Activated CD4-positive, CD25-positive, alpha-beta regulatory T cell treated with anti-CD3 and anti-CD28 coated beads, Interleukin-2, amount 50 U/mL, for 16 hours (primary cell): ENCODE data around the gene SH3PXD2A.
A peak's percentile ranks its signal among the peaks of the same experiment; 100 is the strongest.
"Not testable (repeated sequence)": the region's sequence is repeated elsewhere in the genome, so short reads cannot be mapped to it uniquely, and the experiment has no call there.

Experiments used
- DNase-seq: peaks from one replicate; pipeline ENCODE4 v3.0.0-alpha.2; 2020; ENCODE audit warnings: low read depth, low spot score

Gene SH3PXD2A

GRCh38 chr10:103747193-103747865 is 108.0 kb downstream of the SH3PXD2A start:
- no peak for DNase-seq

- DNase-seq = no peak
Measured at GRCh38 chr10:103746598-103746997, 108.8 kb downstream of the SH3PXD2A start.

- peak; percentile 57 for DNase-seq
Measured at GRCh38 chr10:103745341-103746247, 109.8 kb downstream of the SH3PXD2A start.

DNA sequence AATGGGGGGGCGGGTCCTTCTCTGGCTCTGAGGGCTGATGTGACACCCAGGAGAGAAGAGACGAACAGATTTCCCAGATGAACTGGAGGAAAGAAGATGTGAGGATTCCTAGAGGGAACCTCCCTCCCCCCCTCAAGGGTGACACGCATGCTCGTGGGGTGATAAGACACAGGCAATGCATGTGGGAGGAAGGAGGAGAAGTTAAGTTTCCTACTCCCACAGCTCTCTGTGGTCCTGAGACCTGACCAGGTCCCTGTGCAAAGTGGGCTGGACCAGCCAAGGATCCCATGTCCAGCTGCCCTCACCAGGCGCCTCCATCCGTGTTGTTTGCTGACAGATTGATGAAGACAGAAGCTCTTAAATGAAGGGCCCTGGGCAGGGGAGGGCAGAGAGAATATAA is 112.6 kb downstream of the SH3PXD2A start:
- DNase-seq = no peak

DNA sequence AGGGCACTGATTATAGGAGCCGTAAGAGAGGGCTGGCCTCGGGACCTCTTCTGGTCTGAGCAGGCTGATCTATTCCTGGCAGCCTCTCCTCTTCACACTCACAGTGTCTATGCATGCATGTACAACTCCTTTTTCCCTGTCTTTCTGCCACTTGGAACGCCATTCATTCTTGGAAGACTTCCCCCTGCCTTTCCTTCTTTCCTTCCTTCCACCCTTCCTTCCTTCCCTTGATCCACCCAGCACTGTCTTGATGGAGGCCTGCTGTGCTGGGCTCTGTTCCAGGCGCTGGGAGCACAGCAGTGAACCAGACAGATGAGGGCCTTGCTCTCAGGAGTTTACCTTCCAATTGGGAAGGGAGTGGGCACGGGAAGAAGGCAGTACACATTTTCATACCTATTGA is 114.8 kb downstream of the SH3PXD2A start:
- DNase-seq = no peak

GRCh38 chr10:103739039-103739764 is 116.2 kb downstream of the SH3PXD2A start:
- DNase-seq = no peak

- no peak for DNase-seq
Measured at GRCh38 chr10:103737735-103738367, 117.5 kb downstream of the SH3PXD2A start.

- no peak for DNase-seq
Measured at GRCh38 chr10:103736763-103737162, 118.6 kb downstream of the SH3PXD2A start.

GRCh38 chr10:103736044-103736443 is 119.3 kb downstream of the SH3PXD2A start:
- DNase-seq = no peak

- no peak for DNase-seq
Measured at GRCh38 chr10:103734731-103735130, 120.6 kb downstream of the SH3PXD2A start.

DNA sequence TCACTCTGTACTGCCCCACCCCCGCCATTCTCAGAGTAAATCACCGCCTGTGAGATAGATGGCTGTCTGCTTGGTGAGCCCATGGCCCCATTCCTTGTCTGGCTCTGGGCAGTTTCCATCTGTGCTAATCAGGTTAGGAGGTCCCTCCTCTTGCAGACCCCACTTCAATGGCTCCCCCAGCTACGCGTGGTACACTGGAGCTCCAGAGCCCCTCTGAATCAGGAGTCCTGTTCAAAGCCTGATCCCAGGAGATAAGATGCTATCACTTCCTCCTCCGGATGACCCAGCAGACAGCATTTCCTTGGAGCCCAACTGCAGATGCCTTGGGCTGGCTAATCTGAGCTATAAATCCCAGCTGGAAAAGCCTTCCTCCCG is 122.3 kb downstream of the SH3PXD2A start:
- DNase-seq = no peak

DNA sequence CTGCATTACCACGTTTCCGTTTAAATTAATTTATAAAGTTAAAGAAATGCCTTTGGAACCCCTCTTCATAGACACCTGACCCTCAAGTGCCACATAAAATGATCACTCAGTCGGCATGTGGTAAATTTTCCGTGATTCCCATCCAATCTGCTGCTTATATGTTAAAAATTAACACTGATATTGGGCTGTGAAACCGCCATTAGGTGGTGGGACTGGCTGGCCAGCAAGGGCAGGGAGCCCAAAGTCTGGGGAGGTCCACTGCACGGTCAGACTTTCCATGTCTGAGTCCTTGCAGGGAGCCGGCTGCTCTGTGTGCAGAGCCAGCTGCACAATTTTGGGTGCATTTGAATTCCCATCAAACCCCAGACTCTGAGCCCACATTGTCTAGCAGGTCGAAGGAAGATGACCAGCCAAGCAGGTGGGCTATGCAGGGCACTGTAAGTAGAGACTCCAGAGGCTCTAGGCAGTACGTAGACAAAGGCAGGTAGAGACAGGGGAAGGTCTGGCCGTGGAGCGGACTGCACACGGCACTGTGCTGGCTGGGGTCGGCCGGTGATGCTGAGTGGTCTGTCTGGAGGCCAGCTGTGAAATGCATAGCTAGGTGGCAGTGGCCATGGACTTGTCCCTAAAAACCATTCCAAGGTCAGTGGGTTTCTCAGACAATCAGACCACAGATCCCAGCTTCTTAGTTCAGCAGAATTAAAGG is 122.9 kb downstream of the SH3PXD2A start:
- no peak for DNase-seq

GRCh38 chr10:103731609-103732270 is 123.6 kb downstream of the SH3PXD2A start:
- no peak for DNase-seq

GRCh38 chr10:103731026-103731425 is 124.3 kb downstream of the SH3PXD2A start:
- not testable (repeated sequence) for DNase-seq

GRCh38 chr10:103729851-103730250 is 125.5 kb downstream of the SH3PXD2A start:
- DNase-seq = no peak

DNA sequence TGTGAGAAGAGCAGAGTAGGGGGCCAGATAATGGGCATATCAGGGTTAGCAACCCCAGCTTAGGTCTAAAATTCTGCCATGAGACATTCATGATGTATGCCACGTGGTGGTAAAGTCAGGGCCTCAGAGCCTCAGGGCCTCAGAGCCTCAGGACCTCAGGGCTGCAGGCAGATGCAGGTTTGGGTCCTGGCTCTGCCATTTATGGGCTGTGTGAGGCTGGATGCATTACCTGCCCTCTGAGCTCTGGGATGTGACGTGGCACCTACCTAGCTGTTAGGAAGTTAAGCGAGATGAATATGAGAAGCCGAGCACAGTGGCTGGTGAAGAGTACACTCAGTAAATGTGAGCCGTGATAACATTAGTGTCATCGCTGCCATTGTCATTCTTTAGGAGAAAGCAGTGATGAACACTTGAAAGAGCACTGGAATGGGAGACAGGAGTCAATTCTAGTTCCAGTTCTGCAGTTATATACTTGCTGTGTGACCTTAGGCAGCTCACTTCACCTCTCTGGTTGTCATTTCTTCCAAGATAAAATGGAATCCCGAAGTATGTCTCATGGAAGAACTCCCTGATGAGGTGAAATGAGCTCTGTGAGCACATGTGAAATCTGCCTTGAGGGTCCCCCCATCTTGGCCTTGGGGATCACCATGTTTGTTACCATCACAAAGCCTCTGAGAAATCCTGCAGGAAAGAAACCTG is 127.2 kb downstream of the SH3PXD2A start:
- no peak for DNase-seq

DNA sequence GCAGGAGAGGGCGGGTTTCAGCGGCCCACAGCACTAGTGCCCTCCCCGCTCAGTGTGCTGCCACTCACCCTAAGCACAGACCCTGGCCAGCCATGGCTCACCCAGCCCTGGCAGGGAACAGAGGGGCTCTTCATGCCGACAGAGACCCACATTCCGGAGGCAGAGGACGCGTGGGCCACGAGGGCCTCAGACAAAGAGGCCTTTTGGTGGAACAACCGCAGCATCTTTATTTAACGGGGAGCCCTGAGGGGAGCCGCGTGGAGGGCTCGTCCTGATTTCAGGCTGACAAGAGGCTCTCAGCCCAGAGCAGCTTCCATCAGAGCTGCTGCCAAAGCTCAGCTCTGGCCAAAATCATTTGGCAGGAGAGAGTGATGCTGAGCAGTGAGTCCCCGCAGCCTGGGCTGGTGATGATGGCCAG is 127.8 kb downstream of the SH3PXD2A start:
- no peak for DNase-seq

GRCh38 chr10:103726637-103727036 is 128.7 kb downstream of the SH3PXD2A start:
- DNase-seq = no peak

DNA sequence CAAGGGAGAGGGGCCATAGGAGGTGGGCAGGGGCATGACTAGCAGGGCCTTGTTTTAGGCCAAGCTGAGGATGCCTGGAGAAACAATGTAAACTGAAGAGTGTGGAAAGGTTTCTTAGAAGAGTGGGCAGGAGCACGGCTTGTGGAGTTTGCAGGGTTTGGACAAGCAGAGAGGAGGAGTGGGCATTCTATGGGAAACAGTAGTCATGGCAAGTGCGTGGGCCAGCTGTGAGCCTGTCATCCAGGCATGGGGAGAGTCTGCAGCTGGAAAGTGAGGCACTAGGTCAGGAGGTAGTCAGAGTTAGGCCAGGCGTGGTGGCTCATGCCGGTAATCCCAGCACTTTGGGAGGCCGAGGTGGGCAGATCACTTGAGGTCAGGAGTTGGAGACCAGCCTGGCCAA is 130.1 kb downstream of the SH3PXD2A start:
- DNase-seq = no peak

DNA sequence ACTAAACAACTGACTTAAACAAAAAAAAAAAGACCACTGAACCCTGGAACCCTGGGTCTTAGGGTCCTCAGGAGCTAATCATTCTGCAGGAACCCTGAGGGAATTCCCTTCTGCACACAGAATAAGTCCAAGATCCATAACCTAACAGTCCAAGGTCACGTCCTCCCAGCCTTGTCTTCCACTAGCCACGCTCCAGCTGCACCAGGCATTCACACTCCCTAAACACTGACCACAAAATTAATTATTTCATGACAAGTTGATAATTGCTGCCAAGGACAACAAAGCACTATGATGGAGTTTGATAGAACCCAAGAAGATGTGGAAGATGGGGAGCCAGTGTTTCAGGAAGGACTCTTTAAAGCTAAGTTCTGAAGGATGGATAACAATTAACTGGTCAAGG is 130.6 kb downstream of the SH3PXD2A start:
- no peak for DNase-seq
